HCT116 (cell line): ENCODE data around the gene ACADS.

Source experiments
- EGR1 ChIP-seq: IDR thresholded peaks from 2 replicates; pipeline ENCODE4 v1.6.1; 2012; ENCODE audit warnings: low read depth
- ELF1 ChIP-seq: IDR thresholded peaks from 2 replicates; pipeline ENCODE4 v1.6.1; 2012; ENCODE audit warnings: low read depth, borderline replicate concordance
- EZH2 ChIP-seq: fragments of 200-600 bp; sonication (generic); IDR thresholded peaks from 2 replicates; pipeline ENCODE4 v1.6.1; 2017; ENCODE audit warnings: antibody characterized with exemption, mixed run types
- EZH2phosphoT487 ChIP-seq: fragments of 200-600 bp; IDR thresholded peaks from 2 replicates; pipeline ENCODE4 v1.6.1; 2018; ENCODE audit warnings: antibody characterized with exemption, borderline replicate concordance
- FOSL1 ChIP-seq: IDR thresholded peaks from 2 replicates; pipeline ENCODE4 v1.6.1; 2012; ENCODE audit warnings: low read depth
- POLR2A ChIP-seq: IDR thresholded peaks from 2 replicates; pipeline ENCODE4 v1.7.0; 2011; ENCODE audit warnings: borderline replicate concordance; ENCODE audit not compliant: insufficient read depth, insufficient read length; ENCODE audit errors: extremely low read depth
- POLR2AphosphoS5 ChIP-seq: IDR thresholded peaks from 2 replicates; pipeline ENCODE4 v1.6.1; 2011; ENCODE audit warnings: mild to moderate bottlenecking, low read depth, low read length, moderate library complexity
- RAD21 ChIP-seq: IDR thresholded peaks from 2 replicates; pipeline ENCODE4 v1.6.1; 2012; ENCODE audit warnings: low read depth, mild to moderate bottlenecking
- TF ChIP-seq, protein P1 (sequence below), 3 experiments: fragments of 200-600 bp in 1 of 3; sonication (generic) in 1 of 3; IDR thresholded peaks in 2 of 3; conservative IDR thresholded peaks in 1 of 3; 2 replicates each; pipeline ENCODE4 v1.5.1; 2012 to 2017; ENCODE audit warnings: low read depth in 2 of 3, low read length in 2 of 3, antibody characterized with exemption in 1 of 3, borderline replicate concordance in 1 of 3, control low read depth in 1 of 3, mild to moderate bottlenecking in 1 of 3, mixed read lengths in 1 of 3, mixed run types in 1 of 3, moderate library complexity in 1 of 3; ENCODE audit not compliant: insufficient read depth in 1 of 3

DNA sequence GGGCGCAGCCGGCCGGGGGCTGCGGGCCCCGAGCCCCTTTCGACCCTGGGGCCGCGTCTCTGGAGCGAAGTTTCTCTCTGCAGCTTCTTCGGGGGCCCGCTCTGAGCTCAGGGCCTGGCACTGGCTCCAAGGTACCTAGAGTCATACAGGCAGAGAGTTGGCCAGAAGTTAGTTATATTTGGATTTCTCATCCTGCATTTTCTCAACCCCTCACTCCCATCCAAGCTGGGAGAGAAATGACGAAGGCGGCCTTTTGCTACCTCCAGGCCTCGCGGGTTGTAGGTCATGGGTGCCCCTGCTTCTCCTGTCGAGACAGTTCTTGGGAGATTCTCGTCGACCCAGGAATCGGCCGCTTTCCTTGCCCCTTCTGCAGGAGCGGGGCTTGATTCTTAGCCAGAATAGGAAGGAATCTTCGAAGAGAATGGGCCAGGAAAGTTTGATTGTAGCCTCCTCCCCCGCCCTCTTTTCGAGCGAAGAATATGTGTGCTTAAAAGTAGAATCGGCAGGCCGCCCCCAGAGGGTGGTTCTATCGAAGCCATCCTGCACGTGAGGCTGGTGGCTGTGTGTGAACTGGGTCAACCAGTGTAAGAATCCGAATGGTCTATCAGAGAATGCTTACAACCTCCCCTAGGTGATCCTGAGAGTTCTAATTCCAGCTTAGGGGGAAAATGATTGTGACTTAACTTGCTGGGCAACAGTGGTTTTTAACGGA, 37.9 kb upstream of the ACADS start:
- TF ChIP-seq POLR2A (no peak), EGR1 (no peak), ELF1 (no peak), POLR2AphosphoS5 (no peak), EZH2 (no peak), EZH2phosphoT487 (no peak), FOSL1 (no peak), RAD21 (no peak)
- TF ChIP-seq, protein P1, sequence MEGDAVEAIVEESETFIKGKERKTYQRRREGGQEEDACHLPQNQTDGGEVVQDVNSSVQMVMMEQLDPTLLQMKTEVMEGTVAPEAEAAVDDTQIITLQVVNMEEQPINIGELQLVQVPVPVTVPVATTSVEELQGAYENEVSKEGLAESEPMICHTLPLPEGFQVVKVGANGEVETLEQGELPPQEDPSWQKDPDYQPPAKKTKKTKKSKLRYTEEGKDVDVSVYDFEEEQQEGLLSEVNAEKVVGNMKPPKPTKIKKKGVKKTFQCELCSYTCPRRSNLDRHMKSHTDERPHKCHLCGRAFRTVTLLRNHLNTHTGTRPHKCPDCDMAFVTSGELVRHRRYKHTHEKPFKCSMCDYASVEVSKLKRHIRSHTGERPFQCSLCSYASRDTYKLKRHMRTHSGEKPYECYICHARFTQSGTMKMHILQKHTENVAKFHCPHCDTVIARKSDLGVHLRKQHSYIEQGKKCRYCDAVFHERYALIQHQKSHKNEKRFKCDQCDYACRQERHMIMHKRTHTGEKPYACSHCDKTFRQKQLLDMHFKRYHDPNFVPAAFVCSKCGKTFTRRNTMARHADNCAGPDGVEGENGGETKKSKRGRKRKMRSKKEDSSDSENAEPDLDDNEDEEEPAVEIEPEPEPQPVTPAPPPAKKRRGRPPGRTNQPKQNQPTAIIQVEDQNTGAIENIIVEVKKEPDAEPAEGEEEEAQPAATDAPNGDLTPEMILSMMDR (IDR thresholded peaks at IDR 0.05 in 2 of 3, conservative IDR thresholded peaks at IDR 0.05 in 1 of 3; ENCODE audit: borderline replicate concordance in 1 of 3, insufficient read depth in 1 of 3, low read depth in 2 of 3, low read length in 2 of 3) = no peak
